Nephron (organoid): ENCODE measurements around the gene FGGY.
A peak's percentile ranks its signal among the peaks of the same experiment; 100 is the strongest.
"Not testable (repeated sequence)": the region's sequence is repeated elsewhere in the genome, so short reads cannot be mapped to it uniquely, and the experiment has no call there.

Source experiments
- H3K27ac Mint-ChIP-seq, 3 experiments: 2 replicates each; pipeline ENCODE4 v1.8.0; 2020; ENCODE audit warnings: mixed read lengths in 3 of 3, mild to moderate bottlenecking in 2 of 3, moderate library complexity in 1 of 3
- H3K27me3 Mint-ChIP-seq: 2 replicates; pipeline ENCODE4 v1.8.0; 2021; ENCODE audit warnings: low read depth, mild to moderate bottlenecking, moderate library complexity, mixed read lengths
- H3K36me3 Mint-ChIP-seq: 2 replicates; pipeline ENCODE4 v1.8.0; 2020; ENCODE audit warnings: low read depth, mixed read lengths
- H3K4me1 Mint-ChIP-seq: 2 replicates; pipeline ENCODE4 v1.8.0; 2020; ENCODE audit warnings: mixed read lengths
- H3K4me3 Mint-ChIP-seq, 3 experiments: 2 replicates each; pipeline ENCODE4 v1.8.0; 2020; ENCODE audit warnings: mild to moderate bottlenecking in 3 of 3, mixed read lengths in 3 of 3, moderate library complexity in 2 of 3
- H3K9me3 Mint-ChIP-seq: 2 replicates; pipeline ENCODE4 v1.8.0; 2020; ENCODE audit warnings: mixed read lengths
- TF ChIP-seq, protein P1 (sequence below), 3 experiments: fragments of 200-600 bp; sonication (generic); IDR thresholded peaks; one replicate each; pipeline ENCODE4 v1.5.0; 2021; ENCODE audit warnings: antibody characterized with exemption in 3 of 3; ENCODE audit not compliant: unreplicated experiment in 3 of 3

The FGGY gene

DNA sequence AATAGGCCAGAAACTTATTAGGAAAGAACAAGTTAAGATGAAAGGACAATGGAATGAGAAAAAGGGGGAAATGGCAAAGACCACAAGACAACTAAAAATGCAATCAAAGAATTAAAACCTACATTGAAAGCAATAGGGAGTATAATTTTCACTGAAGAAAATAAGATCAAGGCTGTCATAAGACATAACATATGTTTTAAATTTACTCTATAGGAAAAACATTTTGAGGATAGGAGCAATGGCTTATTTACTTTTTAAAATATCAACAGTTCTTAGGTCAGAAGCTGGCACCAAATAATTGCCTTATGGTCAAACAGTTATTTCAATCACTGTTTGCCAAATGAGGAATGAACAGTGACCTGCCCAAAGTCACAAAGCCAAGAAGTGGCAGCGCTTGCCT lies 346.6 kb downstream of the FGGY start:
- peaks cover 11% of the 10 kb centered on the region for H3K9me3 Mint-ChIP-seq
- H3K4me3 Mint-ChIP-seq: no peak overlapping the region
- H3K4me1 Mint-ChIP-seq: peaks cover 49% of the 10 kb centered on the region
- no peaks in the 10 kb centered on the region for H3K27me3 Mint-ChIP-seq
- H3K36me3 Mint-ChIP-seq: peaks cover 16% of the 10 kb centered on the region
- TF ChIP-seq, protein P1, sequence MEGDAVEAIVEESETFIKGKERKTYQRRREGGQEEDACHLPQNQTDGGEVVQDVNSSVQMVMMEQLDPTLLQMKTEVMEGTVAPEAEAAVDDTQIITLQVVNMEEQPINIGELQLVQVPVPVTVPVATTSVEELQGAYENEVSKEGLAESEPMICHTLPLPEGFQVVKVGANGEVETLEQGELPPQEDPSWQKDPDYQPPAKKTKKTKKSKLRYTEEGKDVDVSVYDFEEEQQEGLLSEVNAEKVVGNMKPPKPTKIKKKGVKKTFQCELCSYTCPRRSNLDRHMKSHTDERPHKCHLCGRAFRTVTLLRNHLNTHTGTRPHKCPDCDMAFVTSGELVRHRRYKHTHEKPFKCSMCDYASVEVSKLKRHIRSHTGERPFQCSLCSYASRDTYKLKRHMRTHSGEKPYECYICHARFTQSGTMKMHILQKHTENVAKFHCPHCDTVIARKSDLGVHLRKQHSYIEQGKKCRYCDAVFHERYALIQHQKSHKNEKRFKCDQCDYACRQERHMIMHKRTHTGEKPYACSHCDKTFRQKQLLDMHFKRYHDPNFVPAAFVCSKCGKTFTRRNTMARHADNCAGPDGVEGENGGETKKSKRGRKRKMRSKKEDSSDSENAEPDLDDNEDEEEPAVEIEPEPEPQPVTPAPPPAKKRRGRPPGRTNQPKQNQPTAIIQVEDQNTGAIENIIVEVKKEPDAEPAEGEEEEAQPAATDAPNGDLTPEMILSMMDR (IDR thresholded peaks at IDR 0.05; ENCODE audit: unreplicated experiment in 3 of 3): no peak
- H3K27ac Mint-ChIP-seq: peak overlapping the region; percentile 14 to 69 (median 28)

DNA sequence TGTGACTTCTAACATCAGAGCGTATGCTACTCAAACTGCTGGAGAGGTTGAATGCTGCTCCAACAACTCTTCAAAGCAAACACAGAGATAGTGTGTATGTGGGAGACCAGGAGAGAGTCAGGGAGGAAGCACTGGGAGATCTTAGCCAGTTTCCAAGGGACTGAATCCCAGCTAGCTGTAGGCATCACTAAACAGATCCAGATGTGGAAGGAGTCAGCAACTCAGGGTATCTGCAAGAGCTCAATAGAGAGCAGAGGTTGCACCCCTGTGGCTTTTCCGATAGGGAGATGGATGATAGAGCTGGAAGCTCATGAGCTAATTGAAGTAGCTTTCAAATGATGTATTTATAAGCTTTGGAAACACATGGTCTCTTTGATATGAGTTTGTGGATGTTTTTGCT lies 349.0 kb downstream of the FGGY start:
- Mint-ChIP-seq H3K36me3 (peaks cover 13% of the 10 kb centered on the region), H3K4me1 (peaks cover 29% of the 10 kb centered on the region), H3K27ac (peak overlapping the region; percentile 72 to 86 (median 82)), H3K9me3 (peaks cover 11% of the 10 kb centered on the region), H3K4me3 (no peak overlapping the region), H3K27me3 (no peaks in the 10 kb centered on the region)
- TF ChIP-seq, protein P1 (IDR thresholded peaks at IDR 0.05; ENCODE audit: unreplicated experiment in 3 of 3): no peak

GRCh38 chr1:59653142-59653958 lies 356.5 kb downstream of the FGGY start:
- not testable (repeated sequence) for H3K4me3 Mint-ChIP-seq, H3K4me1 Mint-ChIP-seq, H3K27me3 Mint-ChIP-seq
- H3K27ac Mint-ChIP-seq: peak overlapping the region in 1 of 3 experiments; percentile 13
- peaks cover 14% of the 10 kb centered on the region for H3K36me3 Mint-ChIP-seq
- peaks cover 14% of the 10 kb centered on the region for H3K9me3 Mint-ChIP-seq

- TF ChIP-seq, protein P1 (IDR thresholded peaks at IDR 0.05; ENCODE audit: unreplicated experiment in 3 of 3): no peak
- Mint-ChIP-seq H3K27ac (peak overlapping the region in 1 of 3 experiments; percentile 13), H3K27me3 (no peaks in the 10 kb centered on the region), H3K4me1 (no peaks in the 10 kb centered on the region), H3K9me3 (peaks cover 14% of the 10 kb centered on the region), H3K4me3 (no peak overlapping the region), H3K36me3 (peaks cover 14% of the 10 kb centered on the region)
These were observed 357.1 kb downstream of the FGGY start for GRCh38 chr1:59653968-59654367.

GRCh38 chr1:59657873-59658465 lies 361.1 kb downstream of the FGGY start:
- H3K36me3 Mint-ChIP-seq: peaks cover 14% of the 10 kb centered on the region
- no peaks in the 10 kb centered on the region for H3K27me3 Mint-ChIP-seq
- peaks cover 12% of the 10 kb centered on the region for H3K9me3 Mint-ChIP-seq
- no peak overlapping the region for H3K4me3 Mint-ChIP-seq
- TF ChIP-seq, protein P1 (IDR thresholded peaks at IDR 0.05; ENCODE audit: unreplicated experiment in 3 of 3): no peak
- H3K4me1 Mint-ChIP-seq: peaks cover 5% of the 10 kb centered on the region
- H3K27ac Mint-ChIP-seq: peak overlapping the region in 1 of 3 experiments; percentile 8

DNA sequence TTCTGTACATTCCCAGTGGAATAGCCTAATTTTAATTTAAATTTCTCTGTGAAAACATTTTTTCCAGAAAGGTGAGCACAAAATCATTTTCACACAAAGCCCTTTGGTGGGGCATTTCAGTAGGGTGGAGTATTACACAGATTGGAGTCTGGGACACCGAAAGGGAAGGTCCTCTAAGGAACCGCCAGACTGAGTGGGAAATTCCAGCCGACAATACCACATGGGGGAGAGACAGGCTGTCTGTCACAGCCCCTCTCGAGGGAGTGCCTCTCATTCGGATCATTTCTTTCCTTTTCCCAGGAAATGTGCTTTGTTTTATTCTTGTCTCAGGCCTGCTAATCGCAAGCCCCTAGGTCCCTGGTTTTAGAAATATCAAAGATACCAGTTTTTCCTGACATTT lies 367.3 kb downstream of the FGGY start:
- Mint-ChIP-seq H3K27me3 (no peaks in the 10 kb centered on the region), H3K36me3 (peaks cover 4% of the 10 kb centered on the region), H3K4me3 (no peak overlapping the region), H3K9me3 (no peaks in the 10 kb centered on the region), H3K27ac (peak overlapping the region; percentile 9 to 73 (median 42)), H3K4me1 (peaks cover 25% of the 10 kb centered on the region)
- TF ChIP-seq, protein P1 (IDR thresholded peaks at IDR 0.05; ENCODE audit: unreplicated experiment in 3 of 3): no peak
